LNCAP (cell line): ENCODE results near the gene COX6A2.

Experiments
- TF ChIP-seq, protein P1 (sequence below): fragments of 450-650 bp; IDR thresholded peaks from 2 replicates; pipeline ENCODE4 v1.5.1; 2017; ENCODE audit warnings: mild to moderate bottlenecking

The COX6A2 gene

DNA sequence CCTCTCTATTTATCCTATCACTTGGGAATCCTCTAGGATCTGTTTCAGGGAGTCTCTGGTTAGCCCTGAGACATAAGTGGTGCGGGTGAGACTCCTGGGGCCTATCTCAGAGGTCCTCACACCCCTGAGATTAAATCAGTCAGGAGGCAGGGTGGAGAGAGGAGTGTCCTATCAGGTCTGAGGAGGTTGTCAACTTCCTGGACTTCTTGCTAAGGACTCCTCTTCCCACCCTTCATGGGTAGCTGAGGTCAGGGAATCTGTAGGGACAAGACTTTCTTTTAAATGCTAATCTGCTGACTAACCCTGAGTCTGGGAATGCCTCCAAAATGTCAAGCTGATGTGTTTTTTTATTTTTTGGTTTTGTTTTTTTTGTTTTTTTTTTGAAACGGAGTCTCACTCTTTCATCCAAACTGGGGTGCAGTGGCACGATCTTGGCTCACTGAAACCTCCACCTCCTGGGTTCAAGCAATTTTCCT is 24.5 kb upstream of the COX6A2 start:
- TF ChIP-seq, protein P1, sequence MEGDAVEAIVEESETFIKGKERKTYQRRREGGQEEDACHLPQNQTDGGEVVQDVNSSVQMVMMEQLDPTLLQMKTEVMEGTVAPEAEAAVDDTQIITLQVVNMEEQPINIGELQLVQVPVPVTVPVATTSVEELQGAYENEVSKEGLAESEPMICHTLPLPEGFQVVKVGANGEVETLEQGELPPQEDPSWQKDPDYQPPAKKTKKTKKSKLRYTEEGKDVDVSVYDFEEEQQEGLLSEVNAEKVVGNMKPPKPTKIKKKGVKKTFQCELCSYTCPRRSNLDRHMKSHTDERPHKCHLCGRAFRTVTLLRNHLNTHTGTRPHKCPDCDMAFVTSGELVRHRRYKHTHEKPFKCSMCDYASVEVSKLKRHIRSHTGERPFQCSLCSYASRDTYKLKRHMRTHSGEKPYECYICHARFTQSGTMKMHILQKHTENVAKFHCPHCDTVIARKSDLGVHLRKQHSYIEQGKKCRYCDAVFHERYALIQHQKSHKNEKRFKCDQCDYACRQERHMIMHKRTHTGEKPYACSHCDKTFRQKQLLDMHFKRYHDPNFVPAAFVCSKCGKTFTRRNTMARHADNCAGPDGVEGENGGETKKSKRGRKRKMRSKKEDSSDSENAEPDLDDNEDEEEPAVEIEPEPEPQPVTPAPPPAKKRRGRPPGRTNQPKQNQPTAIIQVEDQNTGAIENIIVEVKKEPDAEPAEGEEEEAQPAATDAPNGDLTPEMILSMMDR = no peak

DNA sequence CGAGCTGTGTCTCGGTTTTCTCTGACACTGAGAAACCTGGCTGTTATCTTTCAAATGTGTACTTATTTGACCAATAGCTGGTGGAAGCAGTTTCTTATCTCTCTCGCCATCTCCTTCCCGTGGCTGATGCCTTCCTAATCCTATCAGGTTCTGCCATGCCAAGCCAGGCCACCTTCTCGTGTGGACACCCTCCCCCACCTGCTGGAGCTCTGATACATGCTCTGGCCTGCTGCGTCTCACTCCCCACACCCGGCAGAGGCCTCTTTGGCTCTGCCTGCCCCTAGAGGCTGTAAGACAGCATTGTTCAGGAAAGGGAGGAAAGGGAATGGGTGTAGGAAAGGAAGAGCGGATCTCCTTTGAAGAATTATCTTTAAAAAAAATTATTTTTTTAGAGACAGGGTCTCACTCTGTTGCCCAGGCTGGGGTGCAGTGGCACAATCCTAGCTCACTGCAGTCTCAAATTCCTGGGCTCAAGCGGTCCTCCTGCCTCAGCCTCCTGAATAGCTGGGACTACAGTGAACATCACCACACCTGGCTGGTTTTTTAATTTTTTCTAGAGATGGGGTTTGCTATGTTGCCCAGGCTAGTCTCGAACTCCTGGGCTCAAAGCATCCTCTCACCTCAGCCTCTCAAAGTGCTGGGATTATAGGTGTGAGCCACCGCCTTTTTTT is 23.7 kb upstream of the COX6A2 start:
- TF ChIP-seq, protein P1 = peak; percentile 65

GRCh38 chr16:31451201-31451600 is 23.0 kb upstream of the COX6A2 start:
- TF ChIP-seq, protein P1 = no peak

GRCh38 chr16:31441956-31442355 is 13.8 kb upstream of the COX6A2 start:
- TF ChIP-seq, protein P1 = no peak

GRCh38 chr16:31440516-31441184 is 12.5 kb upstream of the COX6A2 start:
- TF ChIP-seq, protein P1 = no peak

GRCh38 chr16:31439519-31439918 is 11.4 kb upstream of the COX6A2 start:
- TF ChIP-seq, protein P1 = no peak

- TF ChIP-seq, protein P1 = no peak
Observed at GRCh38 chr16:31438414-31438813, 10.3 kb upstream of the COX6A2 start.
